Measurements from ENCODE around the gene BAZ1A. TPM values are rescaled to one million over a fixed set of nuclear protein-coding genes. Genes with fewer than 3 reads are reported as not detected.

Gene BAZ1A
- total and polyA plus RNA-seq, 2 of the 8 experiments (the other 6 are each of a cell fraction or from before 2014, with no cell fraction given), result 8.0 to 23.1 TPM

GRCh38 chr14:34824256-34824655 lies 50.9 kb downstream of the BAZ1A start:
- WGBS, 2 experiments (ENCODE audit: extremely low coverage in 1 of 2, insufficient coverage in 1 of 2, insufficient read length in 1 of 2, insufficient replicate concordance in 2 of 2, low coverage in 1 of 2, low lambda C conversion rate in 2 of 2, missing lambda C conversion rate in 1 of 2), result 80% methylated on average over 1 of the region's 1 CpG; no CpG with 5 or more reads in 1 of the 2 experiments
- POLR2A ChIA-PET (ENCODE audit: partially characterized antibody), result interaction anchor here (1.0 kb wide), 2 partner anchors 11 to 15 kb away, joined by 3 read pairs; no protein-coding TSS in a partner anchor
- TF ChIP-seq TBP (IDR thresholded peaks at IDR 0.05; ENCODE audit: low read depth, low read length), result no peak
- TF ChIP-seq HDAC2 (IDR thresholded peaks at IDR 0.05; ENCODE audit: borderline replicate concordance in 1 of 2, low read depth in 2 of 2, low read length in 2 of 2), result no peak
- TF ChIP-seq CHD2 (IDR thresholded peaks at IDR 0.05; ENCODE audit: low read length), result no peak
- TF ChIP-seq POLR2A (IDR thresholded peaks at IDR 0.05; ENCODE audit: control extremely low read depth in 1 of 2, low read depth in 2 of 2, low read length in 2 of 2), result no peak
- no peak for TF ChIP-seq KDM1A (IDR thresholded peaks at IDR 0.05; ENCODE audit: borderline replicate concordance, low read length)
- TF ChIP-seq ASH2L (IDR thresholded peaks at IDR 0.05; ENCODE audit: low read length), result no peak
- no peak for TF ChIP-seq KDM4A (IDR thresholded peaks at IDR 0.05; ENCODE audit: low read depth, low read length, severe bottlenecking)
- no peak for TF ChIP-seq EP300 (IDR thresholded peaks at IDR 0.05; ENCODE audit: borderline replicate concordance in 1 of 2, low read depth in 2 of 2, low read length in 2 of 2)
- no peak for TF ChIP-seq FOSL1 (IDR thresholded peaks at IDR 0.05; ENCODE audit: insufficient read depth, low read depth, low read length)
- no peak for TF ChIP-seq RBBP5 (IDR thresholded peaks at IDR 0.05; ENCODE audit: borderline replicate concordance, low read depth, low read length)
- no peak for TF ChIP-seq TCF12 (IDR thresholded peaks at IDR 0.05; ENCODE audit: low read depth, low read length)
- TF ChIP-seq CBX8 (IDR thresholded peaks at IDR 0.05; ENCODE audit: borderline replicate concordance, low read depth, low read length), result no peak
- no peak for TF ChIP-seq GTF2F1 (IDR thresholded peaks at IDR 0.05; ENCODE audit: borderline replicate concordance, low read depth, low read length)
- TF ChIP-seq YY1 (IDR thresholded peaks at IDR 0.05; ENCODE audit: low read depth, low read length), result no peak
- no peak for TF ChIP-seq CEBPB (IDR thresholded peaks at IDR 0.05; ENCODE audit: low read depth, low read length)
- TF ChIP-seq JUND (IDR thresholded peaks at IDR 0.05; ENCODE audit: low read length), result no peak

More at GRCh38 chr14:34824256-34824655, 50.9 kb downstream of the BAZ1A start:
- no peak overlapping the region for H4K91ac ChIP-seq (replicated peaks; ENCODE audit: insufficient read length, low read length)
- H3K14ac ChIP-seq (ENCODE audit: insufficient read length), result no peak overlapping the region
- H2BK5ac ChIP-seq (ENCODE audit: low read depth, low read length), result no peak overlapping the region
- no peaks in the 10 kb centered on the region for H3K79me1 ChIP-seq (ENCODE audit: low read depth, low read length)
- H3K23ac ChIP-seq (ENCODE audit: insufficient read length), result no peak overlapping the region
- peaks cover 0 to 2% (median 0%) of the 10 kb centered on the region in 4 experiments; a peak in 1 of 8 replicates for H3K36me3 ChIP-seq (ENCODE audit: control insufficient read depth in 2 of 4, insufficient read depth in 4 of 4, low read length in 3 of 4)
- H2BK20ac ChIP-seq (ENCODE audit: low read length), result no peak overlapping the region
- FAIRE-seq (no peak), DNase-seq (ENCODE audit: low read depth in 1 of 2, low spot score in 2 of 2) (no peak)
- no peak overlapping the region for H3K27ac ChIP-seq (ENCODE audit: low read depth, low read length)
- no peak overlapping the region for H3K9ac ChIP-seq (replicated peaks in 1 of 4; ENCODE audit: extremely low read depth in 1 of 4, low read depth in 3 of 4, low read length in 3 of 4)
- H2BK15ac ChIP-seq (ENCODE audit: low read length), result no peak overlapping the region
- H4K8ac ChIP-seq (ENCODE audit: extremely low read depth, insufficient read depth, low read length), result no peak overlapping the region
- H4K20me1 ChIP-seq (replicated peaks in 1 of 2; ENCODE audit: control insufficient read depth in 1 of 2, insufficient read depth in 2 of 2, low read length in 2 of 2), result no peaks in the 10 kb centered on the region
- no peak overlapping the region for H2AK5ac ChIP-seq (ENCODE audit: low read depth, low read length)
- no peaks in the 10 kb centered on the region for H3K23me2 ChIP-seq (ENCODE audit: low read depth, low read length)
- no peak overlapping the region for H3K18ac ChIP-seq (ENCODE audit: extremely low read depth, low read length)
- H2BK12ac ChIP-seq (ENCODE audit: low read depth, low read length), result no peak overlapping the region
- no peak overlapping the region for H4K5ac ChIP-seq (ENCODE audit: insufficient read length, low read depth, low read length)
- H3K9me3 ChIP-seq (ENCODE audit: insufficient read depth in 2 of 2, low read depth in 1 of 2, low read length in 1 of 2), result no peaks in the 10 kb centered on the region
- H3K4me2 ChIP-seq (ENCODE audit: insufficient read depth in 1 of 2, low read depth in 2 of 2, low read length in 2 of 2), result no peak overlapping the region
- H3K27me3 ChIP-seq (replicated peaks in 1 of 4; ENCODE audit: control insufficient read depth in 3 of 4, extremely low read depth in 1 of 4, insufficient read depth in 3 of 4, low read length in 3 of 4), result no peaks in the 10 kb centered on the region
- no peak overlapping the region for H3K56ac ChIP-seq (replicated peaks; ENCODE audit: insufficient read length, low read depth, low read length)
- H3K4me3 ChIP-seq (ENCODE audit: extremely low read depth in 1 of 4, insufficient read depth in 2 of 4, low read depth in 3 of 4, low read length in 4 of 4), result no peak overlapping the region
- no peak overlapping the region for H2AFZ ChIP-seq (ENCODE audit: low read length)
- no peaks in the 10 kb centered on the region for H3K79me2 ChIP-seq (ENCODE audit: control insufficient read depth in 1 of 2, insufficient read depth in 2 of 2, low read length in 2 of 2)
- H3K4ac ChIP-seq (replicated peaks; ENCODE audit: insufficient read length, low read depth, low read length), result no peak overlapping the region
- no peak overlapping the region for H2BK120ac ChIP-seq (replicated peaks; ENCODE audit: low read depth, low read length)
- CTCF ChIA-PET (ENCODE audit: partially characterized antibody), result no interaction called here
- no peaks in the 10 kb centered on the region for H3K4me1 ChIP-seq (replicated peaks in 1 of 4; ENCODE audit: control insufficient read depth in 3 of 4, insufficient read depth in 4 of 4, low read length in 3 of 4)
